ENCODE data around the gene SLC9A1. TPM values are rescaled to one million over a fixed set of nuclear protein-coding genes. Genes with fewer than 3 reads are reported as not detected.
"Not testable (repeated sequence)": the region's sequence is repeated elsewhere in the genome, so short reads cannot be mapped to it uniquely, and the experiment has no call there.

Gene SLC9A1
- total RNA-seq, 6 experiments from 2014 or later: 1.7 to 4.3 (median 3.0) TPM

DNA sequence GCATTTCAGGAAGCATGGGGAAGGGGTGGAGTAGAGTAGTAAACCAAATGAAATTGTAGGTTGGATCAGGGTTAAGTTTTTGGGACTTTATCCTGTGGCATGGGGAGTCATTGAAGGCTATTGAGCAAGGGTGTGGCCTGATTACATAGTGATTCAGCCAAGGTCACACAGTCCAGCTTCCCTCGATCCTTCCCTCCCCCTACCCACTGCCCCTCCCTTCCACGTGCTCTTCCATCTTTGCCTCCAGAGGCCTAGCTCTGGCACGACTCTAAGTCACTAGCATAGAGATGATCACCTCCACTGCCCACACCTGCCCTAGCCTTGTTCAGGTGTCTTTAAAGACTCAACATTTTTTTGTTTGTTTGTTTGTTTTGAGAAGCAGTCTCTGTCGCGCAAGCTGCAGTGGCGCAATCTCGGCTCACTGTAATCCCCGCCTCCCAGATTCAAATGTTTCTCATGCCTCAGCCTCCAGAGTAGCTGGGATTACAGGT lies 37.2 kb upstream of the SLC9A1 start:
- Histone ChIP-seq H3K9me3 (no peaks in the 10 kb centered on the region), H3K36me3 (no peaks in the 10 kb centered on the region), H3K4me1 (peaks cover 0 to 10% (median 0%) of the 10 kb centered on the region in 4 donors), H3K27me3 (no peaks in the 10 kb centered on the region), H3K27ac (peak overlapping the region in 1 of 3 donors; percentile 44), H3K4me3 (no peak overlapping the region)
- 23% methylated on average over 7 of the region's 8 CpGs for WGBS (ENCODE audit: insufficient coverage, low coverage, low lambda C conversion rate, missing lambda C conversion rate)
- TF ChIP-seq, protein P1, sequence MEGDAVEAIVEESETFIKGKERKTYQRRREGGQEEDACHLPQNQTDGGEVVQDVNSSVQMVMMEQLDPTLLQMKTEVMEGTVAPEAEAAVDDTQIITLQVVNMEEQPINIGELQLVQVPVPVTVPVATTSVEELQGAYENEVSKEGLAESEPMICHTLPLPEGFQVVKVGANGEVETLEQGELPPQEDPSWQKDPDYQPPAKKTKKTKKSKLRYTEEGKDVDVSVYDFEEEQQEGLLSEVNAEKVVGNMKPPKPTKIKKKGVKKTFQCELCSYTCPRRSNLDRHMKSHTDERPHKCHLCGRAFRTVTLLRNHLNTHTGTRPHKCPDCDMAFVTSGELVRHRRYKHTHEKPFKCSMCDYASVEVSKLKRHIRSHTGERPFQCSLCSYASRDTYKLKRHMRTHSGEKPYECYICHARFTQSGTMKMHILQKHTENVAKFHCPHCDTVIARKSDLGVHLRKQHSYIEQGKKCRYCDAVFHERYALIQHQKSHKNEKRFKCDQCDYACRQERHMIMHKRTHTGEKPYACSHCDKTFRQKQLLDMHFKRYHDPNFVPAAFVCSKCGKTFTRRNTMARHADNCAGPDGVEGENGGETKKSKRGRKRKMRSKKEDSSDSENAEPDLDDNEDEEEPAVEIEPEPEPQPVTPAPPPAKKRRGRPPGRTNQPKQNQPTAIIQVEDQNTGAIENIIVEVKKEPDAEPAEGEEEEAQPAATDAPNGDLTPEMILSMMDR (IDR thresholded peaks at IDR 0.05): no peak
- TF ChIP-seq POLR2A (IDR thresholded peaks at IDR 0.05): no peak
- DNase-seq (peak; percentile 63 to 67 (median 64)), ATAC-seq (peak; percentile 94 to 98 (median 96))
- intact Hi-C loops (cut with DNase I): loop anchor here (10.0 kb wide), 2 partner anchors 87 to 103 kb away; no protein-coding TSS in a partner anchor

DNA sequence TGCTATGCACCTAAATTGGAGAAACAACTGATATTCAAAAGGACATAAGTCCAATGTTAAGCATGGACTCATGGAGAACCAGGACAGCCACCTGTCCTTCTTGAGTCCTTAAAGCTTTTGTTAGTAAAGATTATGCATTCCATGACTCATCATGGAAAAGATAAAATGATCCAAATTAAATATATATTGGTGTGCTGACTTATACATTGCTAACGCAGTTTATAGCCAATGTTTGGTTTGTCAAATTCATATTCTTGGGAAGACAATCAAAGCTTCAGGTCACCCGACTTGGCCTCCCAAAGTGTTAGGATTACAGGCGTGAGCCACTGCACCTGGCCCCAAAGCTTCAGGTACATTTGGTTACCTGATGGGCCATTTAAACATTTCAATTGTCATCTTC lies 29.7 kb upstream of the SLC9A1 start:
- H3K27ac ChIP-seq; H3K36me3 ChIP-seq; H3K9me3 ChIP-seq; ATAC-seq; DNase-seq; intact Hi-C loops (cut with DNase I); H3K27me3 ChIP-seq; H3K4me3 ChIP-seq; H3K4me1 ChIP-seq: not testable (repeated sequence)
- WGBS (ENCODE audit: insufficient coverage, low coverage, low lambda C conversion rate, missing lambda C conversion rate): 67% methylated on average over 3 of the region's 3 CpGs

DNA sequence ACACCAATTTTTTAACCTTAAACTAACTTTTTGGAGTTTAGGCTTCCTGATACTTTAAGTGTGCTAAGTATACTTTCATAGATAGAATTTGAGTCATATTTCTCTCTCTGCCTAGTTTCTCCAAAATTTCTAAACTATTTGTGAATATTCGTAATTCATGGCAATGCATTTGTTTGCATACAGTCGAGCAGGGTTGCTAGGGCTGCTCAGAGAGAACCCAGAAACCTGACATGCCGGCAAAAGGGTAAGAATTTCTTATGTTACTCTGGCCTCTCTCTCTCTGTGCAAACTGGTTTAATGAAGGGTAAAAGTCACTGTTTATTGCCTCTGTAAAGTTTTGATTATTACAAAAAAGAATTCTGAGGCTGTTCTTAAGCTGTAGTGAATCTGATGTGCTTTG lies 25.1 kb upstream of the SLC9A1 start:
- Histone ChIP-seq H3K36me3 (no peaks in the 10 kb centered on the region), H3K9me3 (peaks cover 0 to 2% (median 0%) of the 10 kb centered on the region in 4 donors), H3K27me3 (no peaks in the 10 kb centered on the region), H3K4me1 (no peaks in the 10 kb centered on the region), H3K4me3 (no peak overlapping the region), H3K27ac (no peak overlapping the region)
- intact Hi-C loops (cut with DNase I): no loop called here
- DNase-seq (no peak), ATAC-seq (no peak)
- TF ChIP-seq, protein P1 (IDR thresholded peaks at IDR 0.05): no peak
- TF ChIP-seq POLR2A (IDR thresholded peaks at IDR 0.05): no peak
- 56% methylated on average over 3 of the region's 3 CpGs for WGBS (ENCODE audit: insufficient coverage, low coverage, low lambda C conversion rate, missing lambda C conversion rate)

DNA sequence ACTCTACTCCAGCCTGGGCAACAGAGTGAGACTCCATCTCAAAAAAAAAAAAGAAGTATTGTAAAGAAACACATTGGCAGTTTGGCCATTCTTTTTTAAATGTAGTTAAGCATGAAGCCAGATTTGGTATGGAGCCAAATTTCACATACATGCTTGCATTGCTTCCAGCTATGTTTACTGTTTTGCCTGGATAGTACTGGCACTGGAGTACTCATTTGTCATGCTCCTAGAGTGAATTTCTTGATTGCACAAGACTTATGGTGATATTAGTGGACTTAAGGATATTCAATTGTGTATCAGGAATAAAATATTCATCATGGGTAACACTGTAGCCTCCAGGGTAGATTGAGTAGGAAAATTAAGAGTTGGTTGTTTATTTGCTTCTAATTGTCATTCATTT lies 24.5 kb upstream of the SLC9A1 start:
- no peak for TF ChIP-seq POLR2A (IDR thresholded peaks at IDR 0.05)
- TF ChIP-seq, protein P1 (IDR thresholded peaks at IDR 0.05): no peak
- intact Hi-C loops (cut with DNase I): no loop called here
- no peak for ATAC-seq

DNA sequence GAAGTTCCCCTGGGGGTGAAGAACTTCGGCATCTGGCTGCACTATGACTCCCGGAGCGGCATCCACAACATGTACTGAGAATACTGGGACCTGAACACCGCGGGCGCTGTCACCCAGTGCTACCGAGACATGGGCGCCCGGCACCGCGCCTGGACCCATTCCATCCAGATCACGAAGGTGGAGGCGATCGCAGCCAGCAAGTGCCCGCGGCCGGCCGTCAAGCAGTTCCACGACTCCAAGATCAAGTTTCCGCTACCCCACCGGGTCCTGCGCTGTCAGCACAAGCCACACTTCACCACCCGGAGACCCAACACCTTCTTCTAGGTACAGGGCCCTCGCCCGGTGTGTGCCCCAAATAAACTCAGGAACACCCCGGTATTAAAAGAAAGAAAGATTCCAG lies 22.0 kb upstream of the SLC9A1 start:
- Histone ChIP-seq H3K27me3 (no peaks in the 10 kb centered on the region), H3K27ac (no peak overlapping the region), H3K36me3 (no peaks in the 10 kb centered on the region), H3K4me1 (no peaks in the 10 kb centered on the region), H3K9me3 (no peaks in the 10 kb centered on the region), H3K4me3 (no peak overlapping the region)
- WGBS (ENCODE audit: insufficient coverage, low coverage, low lambda C conversion rate, missing lambda C conversion rate): no CpG with 5 or more reads among the region's 26 CpGs
- intact Hi-C loops (cut with DNase I): no loop called here
- ATAC-seq (no peak), DNase-seq (no peak)
- no peak for TF ChIP-seq POLR2A (IDR thresholded peaks at IDR 0.05)
- TF ChIP-seq, protein P1 (IDR thresholded peaks at IDR 0.05): no peak

More for the DNA sequence above, 24.5 kb upstream of the SLC9A1 start:
- Histone ChIP-seq H3K27ac (no peak overlapping the region), H3K4me1 (no peaks in the 10 kb centered on the region), H3K4me3 (no peak overlapping the region), H3K36me3 (no peaks in the 10 kb centered on the region), H3K9me3 (peaks cover 0 to 2% (median 0%) of the 10 kb centered on the region in 4 donors), H3K27me3 (no peaks in the 10 kb centered on the region)
- DNase-seq: no peak

Measured in right lobe of liver (tissue), 6 donors.